Measurements from ENCODE around the gene MPV17. TPM values are rescaled to one million over a fixed set of nuclear protein-coding genes. Genes with fewer than 3 reads are reported as not detected.
A peak's percentile ranks its signal among the peaks of the same experiment; 100 is the strongest.

The MPV17 gene
- total and polyA plus RNA-seq, 9 of the 15 experiments (the other 6 are each of a cell fraction or from before 2014, with no cell fraction given) = 54.7 to 140 (median 70.2) TPM

DNA sequence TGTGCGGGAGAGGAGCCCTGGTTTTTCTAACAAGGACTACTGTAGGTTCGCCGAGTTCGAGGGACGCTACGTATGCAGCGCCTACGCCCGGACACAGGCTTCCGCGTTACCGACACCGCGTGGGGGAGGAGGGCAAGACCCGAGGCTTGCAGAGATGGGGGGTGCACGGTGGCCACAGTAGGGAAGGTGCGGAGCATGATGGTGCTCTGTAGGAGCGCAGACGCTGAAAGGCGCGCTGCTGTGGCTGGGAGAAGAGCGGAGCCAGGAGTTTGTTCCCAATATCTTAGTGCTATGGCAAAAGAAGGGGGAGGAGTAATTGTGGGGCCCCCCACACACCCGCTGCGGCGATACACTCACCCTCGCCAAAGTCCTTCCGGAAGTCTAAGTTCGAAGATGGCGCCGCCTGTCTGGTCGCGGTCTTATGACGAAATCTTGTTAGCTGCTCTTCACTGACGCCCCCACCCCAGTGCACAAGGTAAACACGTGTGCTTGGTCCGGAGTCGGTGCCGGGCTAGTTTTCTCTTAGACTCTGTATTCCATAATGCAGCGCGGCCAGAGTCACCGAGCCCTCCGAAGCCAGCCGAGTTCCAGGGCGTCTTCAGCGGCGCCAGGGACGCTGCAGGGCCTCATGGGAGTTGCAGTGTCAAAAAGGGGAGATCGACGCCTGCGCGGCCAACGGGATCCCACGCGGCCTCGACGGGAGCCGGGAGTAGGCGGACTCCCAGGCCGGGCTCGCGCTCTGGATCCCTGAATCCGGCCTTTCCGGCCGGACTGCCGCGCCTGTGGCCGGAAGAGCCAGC is 33.7 kb upstream of the MPV17 start, which contains the start of gene GTF3C2 (continued):
- TF ChIP-seq KLF1 (tag; IDR thresholded peaks at IDR 0.05) (peak; percentile 71), HCFC1 (IDR thresholded peaks at IDR 0.05; ENCODE audit: low read depth, low read length) (peak; percentile 89), PURB (CRISPR knock-in tag; IDR thresholded peaks at IDR 0.05; ENCODE audit: low read depth) (no peak), TOE1 (IDR thresholded peaks at IDR 0.05; ENCODE audit: borderline replicate concordance) (peak; percentile 88), TOE1 (CRISPR knock-in tag; IDR thresholded peaks at IDR 0.05; ENCODE audit: borderline replicate concordance, low read depth) (no peak), NCOA2 (IDR thresholded peaks at IDR 0.05; ENCODE audit: partially characterized antibody in 2 of 2) (no peak), ZEB2 (IDR thresholded peaks at IDR 0.05) (peak; percentile 56; the same call in 1 of the 2 replicates), ZNF224 (CRISPR knock-in tag; IDR thresholded peaks at IDR 0.05) (no peak), HMGN3 (IDR thresholded peaks at IDR 0.05; ENCODE audit: borderline replicate concordance, extremely low read depth, insufficient read length, low read depth, low read length) (peak; percentile 47), ZSCAN29 (IDR thresholded peaks at IDR 0.05) (no peak), BACH1 (tag; IDR thresholded peaks at IDR 0.05) (peak; percentile 81), MCM3 (IDR thresholded peaks at IDR 0.05) (no peak), HDAC2 (IDR thresholded peaks at IDR 0.05) (peak; percentile 69; the same call in 1 of the 2 replicates), ZSCAN32 (CRISPR knock-in tag; IDR thresholded peaks at IDR 0.05) (no peak), BRF1 (IDR thresholded peaks at IDR 0.05; ENCODE audit: borderline replicate concordance, extremely low read depth, insufficient read length) (no peak), EWSR1 (IDR thresholded peaks at IDR 0.05; ENCODE audit: borderline replicate concordance, low read depth, partially characterized antibody) (no peak), ZNF184 (CRISPR knock-in tag; IDR thresholded peaks at IDR 0.05) (no peak), EZH2 (IDR thresholded peaks at IDR 0.05; ENCODE audit: borderline replicate concordance, low read depth, low read length) (no peak), PML (IDR thresholded peaks at IDR 0.05; ENCODE audit: low read length) (peak; percentile 28; the same call in 1 of the 2 replicates), KAT7 (CRISPR knock-in tag; IDR thresholded peaks at IDR 0.05; ENCODE audit: borderline replicate concordance) (peak; percentile 95; the same call in 1 of the 2 replicates), IRF2 (CRISPR knock-in tag; IDR thresholded peaks at IDR 0.05) (no peak), ZNF165 (CRISPR knock-in tag; IDR thresholded peaks at IDR 0.05; ENCODE audit: borderline replicate concordance) (no peak), KLF10 (CRISPR knock-in tag; IDR thresholded peaks at IDR 0.05) (no peak)
- TF ChIP-seq, protein P1, sequence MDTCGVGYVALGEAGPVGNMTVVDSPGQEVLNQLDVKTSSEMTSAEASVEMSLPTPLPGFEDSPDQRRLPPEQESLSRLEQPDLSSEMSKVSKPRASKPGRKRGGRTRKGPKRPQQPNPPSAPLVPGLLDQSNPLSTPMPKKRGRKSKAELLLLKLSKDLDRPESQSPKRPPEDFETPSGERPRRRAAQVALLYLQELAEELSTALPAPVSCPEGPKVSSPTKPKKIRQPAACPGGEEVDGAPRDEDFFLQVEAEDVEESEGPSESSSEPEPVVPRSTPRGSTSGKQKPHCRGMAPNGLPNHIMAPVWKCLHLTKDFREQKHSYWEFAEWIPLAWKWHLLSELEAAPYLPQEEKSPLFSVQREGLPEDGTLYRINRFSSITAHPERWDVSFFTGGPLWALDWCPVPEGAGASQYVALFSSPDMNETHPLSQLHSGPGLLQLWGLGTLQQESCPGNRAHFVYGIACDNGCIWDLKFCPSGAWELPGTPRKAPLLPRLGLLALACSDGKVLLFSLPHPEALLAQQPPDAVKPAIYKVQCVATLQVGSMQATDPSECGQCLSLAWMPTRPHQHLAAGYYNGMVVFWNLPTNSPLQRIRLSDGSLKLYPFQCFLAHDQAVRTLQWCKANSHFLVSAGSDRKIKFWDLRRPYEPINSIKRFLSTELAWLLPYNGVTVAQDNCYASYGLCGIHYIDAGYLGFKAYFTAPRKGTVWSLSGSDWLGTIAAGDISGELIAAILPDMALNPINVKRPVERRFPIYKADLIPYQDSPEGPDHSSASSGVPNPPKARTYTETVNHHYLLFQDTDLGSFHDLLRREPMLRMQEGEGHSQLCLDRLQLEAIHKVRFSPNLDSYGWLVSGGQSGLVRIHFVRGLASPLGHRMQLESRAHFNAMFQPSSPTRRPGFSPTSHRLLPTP (IDR thresholded peaks at IDR 0.05; ENCODE audit: borderline replicate concordance, extremely low read depth, insufficient read length) = no peak
- TF ChIP-seq, protein P2, sequence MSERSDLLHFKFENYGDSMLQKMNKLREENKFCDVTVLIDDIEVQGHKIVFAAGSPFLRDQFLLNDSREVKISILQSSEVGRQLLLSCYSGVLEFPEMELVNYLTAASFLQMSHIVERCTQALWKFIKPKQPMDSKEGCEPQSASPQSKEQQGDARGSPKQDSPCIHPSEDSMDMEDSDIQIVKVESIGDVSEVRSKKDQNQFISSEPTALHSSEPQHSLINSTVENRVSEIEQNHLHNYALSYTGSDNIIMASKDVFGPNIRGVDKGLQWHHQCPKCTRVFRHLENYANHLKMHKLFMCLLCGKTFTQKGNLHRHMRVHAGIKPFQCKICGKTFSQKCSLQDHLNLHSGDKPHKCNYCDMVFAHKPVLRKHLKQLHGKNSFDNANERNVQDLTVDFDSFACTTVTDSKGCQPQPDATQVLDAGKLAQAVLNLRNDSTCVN (CRISPR knock-in tag; IDR thresholded peaks at IDR 0.05) = no peak

Data from K562 (cell line).